Measurements from ENCODE around the gene DHCR24. TPM values are rescaled to one million over a fixed set of nuclear protein-coding genes. Genes with fewer than 3 reads are reported as not detected.

DHCR24 gene
- total and polyA plus RNA-seq, 2 of the 13 experiments (the other 11 are each of a cell fraction or from before 2014, with no cell fraction given): 374 to 448 TPM

- TF ChIP-seq MAFF (IDR thresholded peaks at IDR 0.05; ENCODE audit: low read depth, low read length): peak; percentile 18; the same call in 1 of the 2 replicates
- peak; percentile 49; the same call in 1 of the 2 replicates for TF ChIP-seq NFKBIZ (CRISPR knock-in tag; IDR thresholded peaks at IDR 0.05)
- no peak for TF ChIP-seq FLYWCH1 (CRISPR knock-in tag; IDR thresholded peaks at IDR 0.05)
- peak; percentile 81 for TF ChIP-seq RARA (CRISPR knock-in tag; IDR thresholded peaks at IDR 0.05)
- TF ChIP-seq FOXP4 (CRISPR knock-in tag; IDR thresholded peaks at IDR 0.05): peak; percentile 44
- no peak for TF ChIP-seq ZFP36L2 (CRISPR knock-in tag; IDR thresholded peaks at IDR 0.05)
- TF ChIP-seq TCF12 (IDR thresholded peaks at IDR 0.05): no peak
- TF ChIP-seq TCF12 (CRISPR knock-in tag; IDR thresholded peaks at IDR 0.05): peak; percentile 53; the same call in 1 of the 2 replicates
- TF ChIP-seq RXRB (CRISPR knock-in tag; IDR thresholded peaks at IDR 0.05; ENCODE audit: borderline replicate concordance): peak; percentile 88
- 0 out of 2 replicates have a peak, but pooled peaks have one; percentile 26 for TF ChIP-seq ZBTB20 (CRISPR knock-in tag; IDR thresholded peaks at IDR 0.05; ENCODE audit: borderline replicate concordance, low read depth)
- 0 out of 2 replicates have a peak, but pooled peaks have one; percentile 15 for TF ChIP-seq ZBTB43 (CRISPR knock-in tag; conservative IDR thresholded peaks at IDR 0.05)
- TF ChIP-seq PAF1 (CRISPR knock-in tag; IDR thresholded peaks at IDR 0.05): 0 out of 2 replicates have a peak, but pooled peaks have one; percentile 15
- peak; percentile 24; the same call in 1 of the 2 replicates for TF ChIP-seq TCF7 (IDR thresholded peaks at IDR 0.05; ENCODE audit: low read depth)
- peak; percentile 80 for TF ChIP-seq ADNP (CRISPR knock-in tag; IDR thresholded peaks at IDR 0.05)
- peak; percentile 76 for TF ChIP-seq MED1 (CRISPR knock-in tag; IDR thresholded peaks at IDR 0.05)
- TF ChIP-seq NONO (IDR thresholded peaks at IDR 0.05): no peak
- TF ChIP-seq NONO (CRISPR knock-in tag; conservative IDR thresholded peaks at IDR 0.05): no peak
- peak; percentile 88; the same call in 1 of the 2 replicates for TF ChIP-seq NCOR1 (IDR thresholded peaks at IDR 0.05; ENCODE audit: borderline replicate concordance, low read length)
- TF ChIP-seq RAD51 (IDR thresholded peaks at IDR 0.05; ENCODE audit: borderline replicate concordance): no peak
- peak; percentile 84 for TF ChIP-seq PPARG (CRISPR knock-in tag; conservative IDR thresholded peaks at IDR 0.05)
- no peak for TF ChIP-seq ZSCAN30 (CRISPR knock-in tag; IDR thresholded peaks at IDR 0.05)
- no peak for TF ChIP-seq ZNF572 (CRISPR knock-in tag; IDR thresholded peaks at IDR 0.05)
- TF ChIP-seq ZNF609 (CRISPR knock-in tag; IDR thresholded peaks at IDR 0.05; ENCODE audit: borderline replicate concordance): peak; percentile 60; the same call in 1 of the 2 replicates
- peak; percentile 18 for TF ChIP-seq PHF5A (CRISPR knock-in tag; IDR thresholded peaks at IDR 0.05; ENCODE audit: low read depth, unreplicated experiment)
Observed at GRCh38 chr1:54869173-54869851, 17.7 kb downstream of the DHCR24 start (continued).

Data from HepG2 (cell line).